ENCODE data around the gene BBS2.

BBS2 gene

GRCh38 chr16:56542039-56542438 lies 22.2 kb upstream of the BBS2 start:
- no peak for DNase-seq (ENCODE audit: low read depth, low spot score)
- no peaks in the 10 kb centered on the region for H3K36me3 ChIP-seq (ENCODE audit: insufficient read depth, insufficient read length, low read length)
- H3K27me3 ChIP-seq (ENCODE audit: insufficient read depth, insufficient read length) = no peaks in the 10 kb centered on the region
- H3K4me3 ChIP-seq (ENCODE audit: insufficient read length, low read depth) = no peak overlapping the region
- H3K9me3 ChIP-seq (ENCODE audit: insufficient read depth, low read length) = no peaks in the 10 kb centered on the region
- H3K4me1 ChIP-seq (ENCODE audit: insufficient read depth, insufficient read length) = peaks cover 1% of the 10 kb centered on the region
- TF ChIP-seq YY1 (IDR thresholded peaks at IDR 0.05; ENCODE audit: insufficient read depth, insufficient read length) (no peak), SUZ12 (IDR thresholded peaks at IDR 0.05; ENCODE audit: extremely low read depth, insufficient read depth, insufficient read length) (no peak), ZNF274 (IDR thresholded peaks at IDR 0.05; ENCODE audit: low read depth, low read length) (no peak)
- no peak overlapping the region for H3K9ac ChIP-seq (ENCODE audit: insufficient read length, low read depth)

GRCh38 chr16:56539656-56540055 lies 19.8 kb upstream of the BBS2 start:
- H3K36me3 ChIP-seq (ENCODE audit: insufficient read depth, insufficient read length, low read length) = no peaks in the 10 kb centered on the region
- H3K27me3 ChIP-seq (ENCODE audit: insufficient read depth, insufficient read length) = no peaks in the 10 kb centered on the region
- no peak overlapping the region for H3K9ac ChIP-seq (ENCODE audit: insufficient read length, low read depth)
- no peaks in the 10 kb centered on the region for H3K4me1 ChIP-seq (ENCODE audit: insufficient read depth, insufficient read length)
- H3K9me3 ChIP-seq (ENCODE audit: insufficient read depth, low read length) = no peaks in the 10 kb centered on the region
- no peak for DNase-seq (ENCODE audit: low read depth, low spot score)
- no peak for TF ChIP-seq ZNF274 (IDR thresholded peaks at IDR 0.05; ENCODE audit: low read depth, low read length)
- no peak for TF ChIP-seq YY1 (IDR thresholded peaks at IDR 0.05; ENCODE audit: insufficient read depth, insufficient read length)
- no peak for TF ChIP-seq SUZ12 (IDR thresholded peaks at IDR 0.05; ENCODE audit: extremely low read depth, insufficient read depth, insufficient read length)
- H3K4me3 ChIP-seq (ENCODE audit: insufficient read length, low read depth) = no peak overlapping the region

DNA sequence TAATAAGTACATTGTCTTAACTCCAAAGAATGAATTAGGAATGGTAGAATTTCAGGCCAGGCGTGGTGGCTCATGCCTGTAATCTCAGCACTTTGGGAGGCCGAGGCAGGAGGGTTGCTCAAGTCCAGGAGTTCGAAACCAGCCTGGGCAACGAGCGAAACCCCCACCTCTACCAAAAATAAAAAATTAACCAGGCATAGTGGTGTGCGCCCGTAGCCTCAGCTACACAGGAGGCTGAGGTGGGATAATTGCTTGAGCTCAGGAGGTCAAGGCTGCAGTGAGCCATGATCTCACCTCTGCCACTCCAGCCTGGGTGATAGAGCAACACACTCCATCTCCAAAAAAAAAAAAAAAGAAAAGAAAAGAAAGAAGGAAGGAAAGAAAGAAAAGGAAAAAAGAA lies 18.5 kb upstream of the BBS2 start:
- DNase-seq (ENCODE audit: low read depth, low spot score) = no peak
- TF ChIP-seq SUZ12 (IDR thresholded peaks at IDR 0.05; ENCODE audit: extremely low read depth, insufficient read depth, insufficient read length) (no peak), ZNF274 (IDR thresholded peaks at IDR 0.05; ENCODE audit: low read depth, low read length) (no peak), YY1 (IDR thresholded peaks at IDR 0.05; ENCODE audit: insufficient read depth, insufficient read length) (no peak)

DNA sequence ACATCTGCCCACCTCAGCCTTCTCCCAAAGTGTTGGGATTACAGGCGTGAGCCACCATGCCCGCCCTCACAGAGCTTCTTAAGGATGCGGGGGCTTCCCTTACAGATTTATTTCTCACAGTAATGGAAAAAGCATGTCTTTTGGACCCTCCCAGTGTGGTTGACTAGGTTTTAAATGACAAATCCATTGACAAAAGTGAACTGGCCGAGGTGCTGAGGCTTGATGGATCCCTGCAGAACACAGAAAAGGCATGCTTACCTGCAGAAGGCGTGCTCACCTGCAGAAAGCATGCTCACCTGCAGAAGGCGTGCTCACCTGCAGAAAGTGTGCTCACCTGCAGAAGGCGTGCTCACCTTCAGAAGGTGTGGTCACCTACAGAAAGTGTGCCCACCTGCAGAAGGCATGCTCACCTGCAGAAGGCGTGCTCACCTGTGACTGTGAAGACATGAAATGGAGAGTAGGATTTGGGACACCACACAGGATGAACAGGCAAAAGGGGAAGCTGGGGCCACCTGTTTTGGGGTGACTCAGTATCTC lies 15.1 kb upstream of the BBS2 start:
- Histone ChIP-seq H3K9ac (ENCODE audit: insufficient read length, low read depth) (no peak overlapping the region), H3K4me1 (ENCODE audit: insufficient read depth, insufficient read length) (no peaks in the 10 kb centered on the region), H3K27me3 (ENCODE audit: insufficient read depth, insufficient read length) (no peaks in the 10 kb centered on the region), H3K36me3 (ENCODE audit: insufficient read depth, insufficient read length, low read length) (no peaks in the 10 kb centered on the region), H3K4me3 (ENCODE audit: insufficient read length, low read depth) (no peak overlapping the region), H3K9me3 (ENCODE audit: insufficient read depth, low read length) (no peaks in the 10 kb centered on the region)
- no peak for DNase-seq (ENCODE audit: low read depth, low spot score)
- TF ChIP-seq SUZ12 (IDR thresholded peaks at IDR 0.05; ENCODE audit: extremely low read depth, insufficient read depth, insufficient read length) = no peak

More for the DNA sequence above, 18.5 kb upstream of the BBS2 start:
- H3K4me1 ChIP-seq (ENCODE audit: insufficient read depth, insufficient read length) = no peaks in the 10 kb centered on the region
- no peaks in the 10 kb centered on the region for H3K27me3 ChIP-seq (ENCODE audit: insufficient read depth, insufficient read length)
- no peak overlapping the region for H3K9ac ChIP-seq (ENCODE audit: insufficient read length, low read depth)
- no peaks in the 10 kb centered on the region for H3K9me3 ChIP-seq (ENCODE audit: insufficient read depth, low read length)
- no peak overlapping the region for H3K4me3 ChIP-seq (ENCODE audit: insufficient read length, low read depth)
- H3K36me3 ChIP-seq (ENCODE audit: insufficient read depth, insufficient read length, low read length) = no peaks in the 10 kb centered on the region

GRCh38 chr16:56532714-56533113 lies 12.9 kb upstream of the BBS2 start:
- TF ChIP-seq ZNF274 (IDR thresholded peaks at IDR 0.05; ENCODE audit: low read depth, low read length) (no peak), YY1 (IDR thresholded peaks at IDR 0.05; ENCODE audit: insufficient read depth, insufficient read length) (no peak), SUZ12 (IDR thresholded peaks at IDR 0.05; ENCODE audit: extremely low read depth, insufficient read depth, insufficient read length) (no peak)
- DNase-seq (ENCODE audit: low read depth, low spot score) = no peak

DNA sequence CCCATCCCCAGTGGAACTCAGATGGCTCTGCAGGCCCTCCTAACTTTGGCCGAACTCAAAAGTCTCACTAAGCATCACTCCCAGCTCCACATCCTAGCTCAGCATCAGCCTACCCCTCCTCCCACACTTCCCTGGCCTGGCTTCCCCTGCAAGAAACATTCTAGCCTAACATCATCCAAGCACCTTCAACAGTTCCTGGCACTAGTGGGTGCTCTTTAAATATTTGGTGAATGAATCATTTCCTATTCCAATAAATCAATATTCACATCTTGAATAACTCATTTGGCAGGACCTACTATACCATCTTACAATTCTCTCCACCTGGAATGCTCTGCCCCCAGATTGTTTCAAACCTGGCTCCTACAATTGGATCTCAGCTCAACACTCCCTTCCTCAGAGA lies 11.0 kb upstream of the BBS2 start:
- no peaks in the 10 kb centered on the region for H3K36me3 ChIP-seq (ENCODE audit: insufficient read depth, insufficient read length, low read length)
- DNase-seq (ENCODE audit: low read depth, low spot score) = no peak
- peaks cover 3% of the 10 kb centered on the region for H3K27me3 ChIP-seq (ENCODE audit: insufficient read depth, insufficient read length)
- no peaks in the 10 kb centered on the region for H3K9me3 ChIP-seq (ENCODE audit: insufficient read depth, low read length)
- H3K4me1 ChIP-seq (ENCODE audit: insufficient read depth, insufficient read length) = no peaks in the 10 kb centered on the region
- H3K4me3 ChIP-seq (ENCODE audit: insufficient read length, low read depth) = no peak overlapping the region
- TF ChIP-seq YY1 (IDR thresholded peaks at IDR 0.05; ENCODE audit: insufficient read depth, insufficient read length) (no peak), SUZ12 (IDR thresholded peaks at IDR 0.05; ENCODE audit: extremely low read depth, insufficient read depth, insufficient read length) (no peak), ZNF274 (IDR thresholded peaks at IDR 0.05; ENCODE audit: low read depth, low read length) (no peak)
- H3K9ac ChIP-seq (ENCODE audit: insufficient read length, low read depth) = no peak overlapping the region

More at GRCh38 chr16:56532714-56533113, 12.9 kb upstream of the BBS2 start:
- Histone ChIP-seq H3K4me3 (ENCODE audit: insufficient read length, low read depth) (no peak overlapping the region), H3K36me3 (ENCODE audit: insufficient read depth, insufficient read length, low read length) (no peaks in the 10 kb centered on the region), H3K9ac (ENCODE audit: insufficient read length, low read depth) (no peak overlapping the region), H3K27me3 (ENCODE audit: insufficient read depth, insufficient read length) (peaks cover under 1% of the 10 kb centered on the region), H3K9me3 (ENCODE audit: insufficient read depth, low read length) (no peaks in the 10 kb centered on the region), H3K4me1 (ENCODE audit: insufficient read depth, insufficient read length) (no peaks in the 10 kb centered on the region)

GRCh38 chr16:56525236-56525635 lies 5.4 kb upstream of the BBS2 start:
- no peaks in the 10 kb centered on the region for H3K9me3 ChIP-seq (ENCODE audit: insufficient read depth, low read length)

More at GRCh38 chr16:56525236-56525635, 5.4 kb upstream of the BBS2 start:
- no peak overlapping the region for H3K4me3 ChIP-seq (ENCODE audit: insufficient read length, low read depth)
- no peaks in the 10 kb centered on the region for H3K36me3 ChIP-seq (ENCODE audit: insufficient read depth, insufficient read length, low read length)
- DNase-seq (ENCODE audit: low read depth, low spot score) = no peak
- no peak for TF ChIP-seq YY1 (IDR thresholded peaks at IDR 0.05; ENCODE audit: insufficient read depth, insufficient read length)
- no peak for TF ChIP-seq SUZ12 (IDR thresholded peaks at IDR 0.05; ENCODE audit: extremely low read depth, insufficient read depth, insufficient read length)
- no peak for TF ChIP-seq ZNF274 (IDR thresholded peaks at IDR 0.05; ENCODE audit: low read depth, low read length)
- no peaks in the 10 kb centered on the region for H3K4me1 ChIP-seq (ENCODE audit: insufficient read depth, insufficient read length)
- no peak overlapping the region for H3K9ac ChIP-seq (ENCODE audit: insufficient read length, low read depth)
- H3K27me3 ChIP-seq (ENCODE audit: insufficient read depth, insufficient read length) = peaks cover 3% of the 10 kb centered on the region
